Stimulated activated effector memory CD8-positive, alpha-beta T cell treated with anti-CD3 and anti-CD28 coated beads, Interleukin-12 subunit alpha, Interleukin-12 subunit beta, amount 100 ng/mL, for 72 hours (primary cell): ENCODE measurements around the gene DGAT2L6.
"Not testable (repeated sequence)": the region's sequence is repeated elsewhere in the genome, so short reads cannot be mapped to it uniquely, and the experiment has no call there.

Experiments used
- ATAC-seq: fragments of 150-1000 bp; cut with Tn5 transposase; 2 replicates; pipeline ENCODE4 v1.10.0; 2021
- DNase-seq, 2 donors: peaks; one replicate each; pipeline ENCODE4 v3.0.0; 2021 to 2022; ENCODE audit warnings: low spot score in 2 of 2
- H3K27ac Mint-ChIP-seq: one replicate; pipeline ENCODE4 v1.8.0; 2022; ENCODE audit warnings: mild to moderate bottlenecking, mixed read lengths
- H3K36me3 Mint-ChIP-seq: one replicate; pipeline ENCODE4 v1.8.0; 2022; ENCODE audit warnings: mild to moderate bottlenecking, mixed read lengths
- H3K4me1 Mint-ChIP-seq: one replicate; pipeline ENCODE4 v1.8.0; 2022; ENCODE audit warnings: mixed read lengths
- H3K4me3 Mint-ChIP-seq: one replicate; pipeline ENCODE4 v1.8.0; 2022; ENCODE audit warnings: mild to moderate bottlenecking, mixed read lengths
- H3K9me3 Mint-ChIP-seq: one replicate; pipeline ENCODE4 v1.8.0; 2022; ENCODE audit warnings: mixed read lengths

DGAT2L6 gene

DNA sequence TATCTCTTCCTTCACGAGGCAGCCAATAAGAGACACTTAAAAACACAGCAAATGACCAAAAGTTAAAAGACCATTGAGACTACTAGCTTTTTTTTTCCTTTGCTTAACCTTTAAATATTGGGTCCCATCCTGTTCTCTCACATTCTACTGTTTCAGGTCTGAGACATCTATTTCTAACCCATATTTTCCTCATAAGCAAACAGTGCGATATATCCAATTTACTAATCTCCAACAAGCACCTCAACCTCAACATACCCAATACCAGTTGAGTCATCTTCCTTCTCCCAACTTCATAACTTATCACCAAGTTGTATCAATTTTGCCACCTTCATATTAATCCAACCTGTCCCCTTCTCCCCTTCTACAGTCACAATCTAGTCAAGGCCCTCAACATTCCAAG, 64.2 kb downstream of the DGAT2L6 start:
- Mint-ChIP-seq H3K4me3 (no peak overlapping the region), H3K27ac (no peak overlapping the region), H3K36me3 (no peaks in the 10 kb centered on the region), H3K4me1 (no peaks in the 10 kb centered on the region), H3K9me3 (no peaks in the 10 kb centered on the region)
- ATAC-seq (no peak), DNase-seq (no peak)

DNA sequence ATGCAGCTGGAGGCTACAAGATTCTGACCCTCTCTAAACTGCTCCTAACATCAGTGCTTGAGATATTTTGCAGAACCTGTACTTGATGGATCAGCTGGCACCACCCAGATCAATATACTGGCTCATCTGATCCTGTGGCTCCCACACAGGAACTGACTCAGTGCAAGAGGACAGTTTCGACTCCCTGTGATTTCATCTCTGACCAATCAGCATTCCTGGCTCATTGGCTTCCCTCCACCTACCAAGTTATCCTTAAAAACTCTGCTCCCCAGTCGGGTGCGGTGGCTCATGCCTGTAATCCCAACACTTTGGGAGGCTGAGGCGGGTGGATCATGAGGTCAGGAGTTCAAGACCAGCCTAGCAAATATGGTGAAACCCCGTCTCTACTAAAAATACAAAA, 66.3 kb downstream of the DGAT2L6 start:
- not testable (repeated sequence) for H3K4me3 Mint-ChIP-seq, DNase-seq, ATAC-seq

DNA sequence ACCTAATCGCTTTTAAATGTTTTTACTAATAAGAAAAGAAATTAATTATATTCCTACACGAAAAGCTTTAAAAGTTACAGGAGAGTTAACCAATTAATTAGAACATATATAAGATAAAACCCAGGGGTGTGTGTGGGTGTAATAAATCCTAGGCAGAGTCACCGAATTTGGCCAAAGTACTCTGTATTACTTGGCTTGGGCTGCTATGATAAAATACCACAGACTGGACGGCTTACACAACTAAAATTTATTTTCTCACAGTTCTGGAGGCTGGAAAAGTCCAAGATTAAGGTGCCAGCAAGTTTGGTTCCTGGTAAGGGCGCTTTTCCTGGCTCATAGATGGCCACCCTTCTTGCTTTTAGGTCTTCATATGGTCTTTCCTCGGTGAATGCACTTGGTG, 67.6 kb downstream of the DGAT2L6 start:
- H3K9me3 Mint-ChIP-seq: no peaks in the 10 kb centered on the region
- ATAC-seq (no peak), DNase-seq (no peak)
- H3K27ac Mint-ChIP-seq: no peak overlapping the region
- no peak overlapping the region for H3K4me3 Mint-ChIP-seq
- H3K36me3 Mint-ChIP-seq: no peaks in the 10 kb centered on the region
- no peaks in the 10 kb centered on the region for H3K4me1 Mint-ChIP-seq

More for the DNA sequence above, 66.3 kb downstream of the DGAT2L6 start:
- not testable (repeated sequence) for H3K9me3 Mint-ChIP-seq, H3K36me3 Mint-ChIP-seq, H3K27ac Mint-ChIP-seq, H3K4me1 Mint-ChIP-seq

DNA sequence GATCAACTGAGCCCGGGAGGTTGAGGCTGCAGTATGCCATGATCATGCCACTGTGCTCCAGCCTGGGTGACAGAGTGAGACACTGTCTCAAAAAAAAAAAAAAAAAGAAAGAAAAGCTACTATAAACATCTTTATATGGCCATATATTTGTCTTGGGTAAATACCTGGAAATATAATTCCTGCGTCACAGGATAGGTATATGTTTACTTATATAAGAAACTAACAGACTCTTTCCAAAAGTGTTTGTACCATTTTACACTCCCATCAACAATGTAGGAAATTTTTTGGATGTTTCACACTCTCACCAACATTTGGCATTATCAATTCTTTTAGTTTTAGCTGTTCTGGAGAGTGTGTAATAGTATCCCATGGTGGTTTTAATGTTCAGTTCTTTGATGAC, 70.0 kb downstream of the DGAT2L6 start:
- Mint-ChIP-seq H3K36me3 (no peaks in the 10 kb centered on the region), H3K27ac (no peak overlapping the region), H3K4me1 (no peaks in the 10 kb centered on the region), H3K4me3 (no peak overlapping the region), H3K9me3 (no peaks in the 10 kb centered on the region)
- ATAC-seq (no peak), DNase-seq (no peak)

DNA sequence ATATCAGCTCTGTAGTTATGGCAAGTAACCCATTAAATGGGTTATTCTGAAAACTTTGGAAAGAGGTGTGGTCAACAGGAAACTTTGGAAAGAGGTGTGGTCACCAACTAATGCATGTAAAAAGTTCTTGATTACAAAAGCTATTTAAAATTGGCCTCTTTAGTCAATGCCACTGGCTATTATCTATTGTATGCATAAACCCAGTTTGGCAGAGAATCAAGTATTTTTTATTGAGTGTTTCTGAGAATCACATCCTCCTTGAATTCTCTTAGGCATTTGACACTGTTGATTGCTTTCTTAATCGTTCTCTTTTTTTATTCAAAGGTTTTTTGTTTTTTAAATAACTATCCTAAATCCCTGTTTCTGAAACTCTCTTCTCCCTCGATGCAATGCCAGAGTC, 75.2 kb downstream of the DGAT2L6 start:
- no peak overlapping the region for H3K4me3 Mint-ChIP-seq
- H3K27ac Mint-ChIP-seq: no peak overlapping the region
- H3K4me1 Mint-ChIP-seq: peaks cover 5% of the 10 kb centered on the region
- H3K9me3 Mint-ChIP-seq: no peaks in the 10 kb centered on the region
- no peaks in the 10 kb centered on the region for H3K36me3 Mint-ChIP-seq
- ATAC-seq (no peak), DNase-seq (no peak)

DNA sequence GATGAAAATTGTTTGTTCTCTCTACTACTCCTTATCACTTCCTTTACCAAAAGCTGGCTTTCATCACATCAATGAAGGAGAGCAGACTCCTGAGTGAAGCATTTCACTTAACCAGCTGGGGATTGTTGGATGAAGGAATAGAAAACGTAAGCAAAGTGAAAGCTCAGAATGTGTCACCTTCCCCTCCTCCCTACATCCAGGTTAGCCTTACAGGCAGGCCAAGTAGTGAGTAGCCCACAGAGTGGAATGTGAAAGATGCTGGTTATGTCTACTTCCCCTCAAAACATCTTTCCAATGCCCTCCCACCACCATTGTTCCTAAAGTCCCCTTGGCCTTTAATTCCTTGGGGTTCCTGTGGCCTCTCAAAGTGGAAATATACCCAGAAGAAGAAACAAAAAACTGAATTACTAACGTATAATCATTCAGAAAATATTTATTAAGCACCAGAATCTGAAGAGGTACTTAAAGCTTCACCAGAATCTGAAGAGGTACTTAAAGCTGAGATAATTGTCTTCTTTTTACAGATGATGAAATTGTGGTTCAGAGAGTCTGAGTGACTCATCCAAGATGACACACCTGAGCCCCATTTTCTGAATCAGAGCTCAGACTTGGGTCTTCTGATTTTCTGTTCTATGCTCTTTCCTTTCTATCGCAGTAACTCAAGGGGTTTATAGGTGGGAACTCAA, 76.2 kb downstream of the DGAT2L6 start:
- DNase-seq (no peak), ATAC-seq (peak; percentile 67)
- H3K9me3 Mint-ChIP-seq: no peaks in the 10 kb centered on the region
- no peak overlapping the region for H3K4me3 Mint-ChIP-seq
- H3K4me1 Mint-ChIP-seq: peaks cover 5% of the 10 kb centered on the region
- peak overlapping the region; percentile 38 for H3K27ac Mint-ChIP-seq
- no peaks in the 10 kb centered on the region for H3K36me3 Mint-ChIP-seq

DNA sequence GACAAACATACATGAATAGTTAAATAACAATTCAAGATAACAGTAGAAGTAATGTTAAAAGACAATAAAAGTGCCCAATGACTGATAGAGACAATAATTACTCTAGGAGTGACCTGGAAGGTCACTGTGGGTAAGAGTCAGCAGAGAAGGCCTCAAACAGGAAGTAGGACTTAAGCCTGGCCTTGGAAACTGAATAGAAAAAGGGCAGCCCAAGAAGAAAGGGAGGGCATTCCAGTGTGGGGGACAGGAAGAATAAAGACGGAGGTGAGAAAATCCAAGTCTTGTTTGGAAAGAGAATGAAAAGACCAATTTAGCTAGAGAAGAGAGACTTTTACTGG, 76.7 kb downstream of the DGAT2L6 start:
- Mint-ChIP-seq H3K4me1 (peaks cover 5% of the 10 kb centered on the region), H3K4me3 (no peak overlapping the region), H3K9me3 (no peaks in the 10 kb centered on the region), H3K36me3 (no peaks in the 10 kb centered on the region), H3K27ac (peak overlapping the region; percentile 38)
- DNase-seq (no peak), ATAC-seq (no peak)

DNA sequence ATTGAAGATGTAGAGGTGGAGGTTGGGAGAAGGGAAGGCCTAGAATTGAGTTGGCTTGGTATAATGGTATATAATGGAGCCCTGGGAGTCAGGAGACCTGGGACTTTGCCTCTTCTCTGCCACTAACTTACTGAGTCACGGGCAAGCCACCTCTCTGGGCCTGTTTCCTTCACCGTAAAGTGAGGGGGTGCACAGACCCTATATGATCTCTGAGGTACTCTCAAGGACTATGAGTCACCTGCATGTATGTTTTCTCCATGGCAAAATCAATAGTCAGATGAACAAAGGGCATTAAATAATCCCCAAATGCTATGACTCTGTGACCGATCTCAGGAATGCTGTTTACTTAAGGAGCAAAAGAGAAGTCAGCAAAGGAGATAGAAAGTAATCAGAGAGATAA, 77.6 kb downstream of the DGAT2L6 start:
- no peak for ATAC-seq

More for the DNA sequence above, 77.6 kb downstream of the DGAT2L6 start:
- DNase-seq: no peak
- Mint-ChIP-seq H3K36me3 (no peaks in the 10 kb centered on the region), H3K4me1 (peaks cover 5% of the 10 kb centered on the region), H3K4me3 (no peak overlapping the region), H3K9me3 (no peaks in the 10 kb centered on the region), H3K27ac (no peak overlapping the region)
